SU-DHL-6 (cell line): Measurements from ENCODE around the gene FOCAD.

Experiments
- EZH2phosphoT487 ChIP-seq: fragments of 200-600 bp; sonication (generic), shearing (Covaris generic); conservative IDR thresholded peaks from 2 replicates; pipeline ENCODE4 v1.6.1; 2018; ENCODE audit warnings: mild to moderate bottlenecking, antibody characterized with exemption, low read length, moderate library complexity, mixed read lengths
- TF ChIP-seq, protein P1 (sequence below): fragments of 200-600 bp; sonication (generic); IDR thresholded peaks from one replicate; pipeline ENCODE4 v1.5.1; 2017; ENCODE audit warnings: antibody characterized with exemption, mild to moderate bottlenecking, low read length, moderate library complexity; ENCODE audit not compliant: insufficient read depth, poor library complexity, severe bottlenecking

DNA sequence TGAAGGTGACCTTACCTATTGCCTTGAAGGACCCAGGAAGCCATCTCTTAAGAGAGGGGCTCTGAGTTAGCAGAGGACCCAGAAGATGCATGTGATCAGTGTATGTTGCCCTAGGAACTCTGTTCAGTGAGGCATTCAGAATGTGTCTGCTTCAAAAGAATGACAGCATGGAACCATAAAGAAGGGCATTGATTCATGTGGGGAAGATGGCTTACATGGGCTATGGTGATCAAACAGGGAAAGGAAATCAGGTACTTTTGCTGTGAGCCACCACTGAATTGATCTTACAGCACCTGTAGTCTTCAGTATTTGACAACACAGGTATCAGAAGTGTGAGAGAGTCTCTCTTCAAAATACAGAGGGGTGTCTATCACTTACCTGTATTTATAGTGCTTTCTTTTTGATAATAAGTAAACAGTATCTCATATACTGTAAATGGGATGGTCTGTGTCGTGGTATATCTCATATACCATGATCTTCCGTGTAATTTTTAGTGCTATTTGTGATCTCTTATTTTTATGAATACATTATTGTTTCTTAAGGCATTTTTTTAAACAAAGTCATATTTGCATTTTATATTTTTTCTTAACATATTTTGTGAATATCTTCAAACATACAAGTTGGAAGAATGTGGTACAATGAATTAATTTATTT, 57.0 kb downstream of the FOCAD start:
- TF ChIP-seq, protein P1, sequence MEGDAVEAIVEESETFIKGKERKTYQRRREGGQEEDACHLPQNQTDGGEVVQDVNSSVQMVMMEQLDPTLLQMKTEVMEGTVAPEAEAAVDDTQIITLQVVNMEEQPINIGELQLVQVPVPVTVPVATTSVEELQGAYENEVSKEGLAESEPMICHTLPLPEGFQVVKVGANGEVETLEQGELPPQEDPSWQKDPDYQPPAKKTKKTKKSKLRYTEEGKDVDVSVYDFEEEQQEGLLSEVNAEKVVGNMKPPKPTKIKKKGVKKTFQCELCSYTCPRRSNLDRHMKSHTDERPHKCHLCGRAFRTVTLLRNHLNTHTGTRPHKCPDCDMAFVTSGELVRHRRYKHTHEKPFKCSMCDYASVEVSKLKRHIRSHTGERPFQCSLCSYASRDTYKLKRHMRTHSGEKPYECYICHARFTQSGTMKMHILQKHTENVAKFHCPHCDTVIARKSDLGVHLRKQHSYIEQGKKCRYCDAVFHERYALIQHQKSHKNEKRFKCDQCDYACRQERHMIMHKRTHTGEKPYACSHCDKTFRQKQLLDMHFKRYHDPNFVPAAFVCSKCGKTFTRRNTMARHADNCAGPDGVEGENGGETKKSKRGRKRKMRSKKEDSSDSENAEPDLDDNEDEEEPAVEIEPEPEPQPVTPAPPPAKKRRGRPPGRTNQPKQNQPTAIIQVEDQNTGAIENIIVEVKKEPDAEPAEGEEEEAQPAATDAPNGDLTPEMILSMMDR, result no peak
- no peak for TF ChIP-seq EZH2phosphoT487
